A673 (cell line): ENCODE results near the gene CEP85. TPM values are rescaled to one million over a fixed set of nuclear protein-coding genes. Genes with fewer than 3 reads are reported as not detected.
A peak's percentile ranks its signal among the peaks of the same experiment; 100 is the strongest.

Source experiments
- BruUV-seq: library from RNA; stranded (reverse); fragments of 400-500 nt; replicated peaks from 2 replicates; lab custom pipeline; 2021; lab: Mats Ljungman, UMichigan
- CTCF ChIA-PET: fragments of 300-600 bp; sonication (Branson Sonifier 250); formaldehyde crosslinking; loops from one replicate; lab custom pipeline; 2022; ENCODE audit warnings: antibody characterized with exemption; lab: Charles Lee
- POLR2A ChIA-PET: fragments of 300-600 bp; sonication (Branson Sonifier 250); formaldehyde crosslinking; loops from one replicate; lab custom pipeline; 2022; ENCODE audit warnings: antibody characterized with exemption; ENCODE audit not compliant: low non-redundant PET; lab: Charles Lee
- DNase-seq: peaks from one replicate; pipeline ENCODE4 v3.0.0-alpha.2; 2015; ENCODE audit warnings: low spot score
- H3K27ac ChIP-seq: fragments of 200-600 bp; sonication (generic); 2 replicates; pipeline ENCODE4 v1.5.1; 2016; ENCODE audit warnings: mixed run types, low read depth, mild to moderate bottlenecking, mixed read lengths, antibody characterized with exemption, low read length; ENCODE audit not compliant: poor library complexity, severe bottlenecking
- H3K27me3 ChIP-seq: fragments of 200-600 bp; sonication (generic); replicated peaks from 2 replicates; pipeline ENCODE4 v1.6.1; 2017; ENCODE audit warnings: mixed run types, low read depth, mild to moderate bottlenecking, mixed read lengths, antibody characterized with exemption, low read length; ENCODE audit not compliant: insufficient read depth, poor library complexity
- H3K36me3 ChIP-seq: fragments of 200-600 bp; sonication (generic); 2 replicates; pipeline ENCODE4 v1.6.1; 2016; ENCODE audit warnings: mixed run types, mild to moderate bottlenecking, mixed read lengths, antibody characterized with exemption, low read length; ENCODE audit not compliant: insufficient read depth, poor library complexity, severe bottlenecking
- H3K4me1 ChIP-seq: fragments of 200-600 bp; sonication (generic); 2 replicates; pipeline ENCODE4 v1.6.1; 2017; ENCODE audit warnings: mixed run types, mild to moderate bottlenecking, mixed read lengths, antibody characterized with exemption, low read length; ENCODE audit not compliant: insufficient read depth, poor library complexity, severe bottlenecking
- H3K4me3 ChIP-seq: fragments of 200-600 bp; sonication (generic); 2 replicates; pipeline ENCODE4 v1.5.1; 2016; ENCODE audit warnings: low read depth, mixed run types, mild to moderate bottlenecking, mixed read lengths, low read length; ENCODE audit not compliant: poor library complexity, severe bottlenecking
- H3K9me3 ChIP-seq: fragments of 200-600 bp; sonication (generic); 2 replicates; pipeline ENCODE4 v1.6.1; 2016; ENCODE audit warnings: mixed run types, low read depth, mild to moderate bottlenecking, mixed read lengths, antibody characterized with exemption, low read length; ENCODE audit not compliant: poor library complexity, severe bottlenecking
- EZH2 ChIP-seq: fragments of 200-600 bp; sonication (generic); IDR thresholded peaks from 2 replicates; pipeline ENCODE4 v1.6.1; 2017; ENCODE audit warnings: borderline replicate concordance, low read depth, mild to moderate bottlenecking, mixed read lengths, antibody characterized with exemption, low read length; ENCODE audit not compliant: poor library complexity, severe bottlenecking
- intact Hi-C: fragments of 100-400 bp; cut with micrococcal nuclease; formaldehyde crosslinking; loops from one replicate; pipeline ENCODE4 v1.10.0; 2022; ENCODE audit not compliant: unreplicated experiment
- total RNA-seq: library from RNA; stranded (reverse); gene quantifications from 2 replicates; pipeline ENCODE4 v1.2.3, GENCODE V29; 2021
- TF ChIP-seq, protein P1 (sequence below): fragments of 300-800, 200-600 bp; sonication (generic); conservative IDR thresholded peaks from 2 replicates; pipeline ENCODE4 v1.5.1; 2017; ENCODE audit warnings: low read depth, mild to moderate bottlenecking, antibody characterized with exemption, low read length, moderate library complexity, mixed read lengths

Gene CEP85
- total RNA-seq, 1 experiment from 2014 or later: 51.3 TPM

DNA sequence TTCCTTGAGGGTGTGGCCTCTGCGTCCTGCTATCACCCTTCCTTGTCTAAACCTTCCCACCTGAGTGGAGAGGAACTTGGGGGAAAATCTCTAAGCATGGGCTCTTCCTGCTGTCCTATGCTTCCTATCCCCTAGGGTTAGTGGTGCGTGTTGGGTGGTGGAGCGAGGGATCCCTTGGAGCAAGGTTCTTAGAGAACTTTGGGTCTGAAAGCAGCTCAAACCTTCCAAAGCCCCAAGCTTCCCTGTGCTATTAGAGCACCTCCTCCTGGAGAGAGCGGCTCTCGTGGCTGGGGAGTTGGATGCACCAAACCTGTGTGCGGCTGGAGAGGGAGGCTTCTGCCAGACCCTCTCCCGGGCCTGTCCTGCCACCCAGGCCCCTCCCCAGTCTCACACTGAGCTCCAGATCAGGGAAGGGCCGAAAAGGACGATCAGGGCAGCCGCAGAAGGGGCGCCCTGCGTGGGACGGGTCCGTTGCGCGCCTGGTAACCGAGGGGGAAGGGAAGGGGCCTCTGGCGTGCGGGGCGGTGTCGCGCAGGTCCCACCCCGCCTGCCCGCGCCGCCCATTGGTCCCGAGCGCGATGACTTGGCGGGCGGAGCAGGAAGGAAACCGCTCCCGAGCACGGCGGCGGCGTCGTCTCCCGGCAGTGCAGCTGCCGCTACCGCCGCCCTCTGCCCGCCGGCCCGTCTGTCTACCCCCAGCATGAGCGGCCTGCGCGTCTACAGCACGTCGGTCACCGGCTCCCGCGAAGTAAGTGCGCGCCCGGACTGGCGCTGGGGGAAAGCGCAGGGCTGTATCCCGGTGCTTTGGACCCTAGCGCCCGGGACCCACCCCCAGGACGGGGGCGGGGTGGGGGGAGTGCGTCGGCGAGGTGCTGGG, 45.7 kb downstream of the CEP85 start, which contains the start of gene SH3BGRL3:
TSS of gene SH3BGRL3 (plus strand) at position 631 of the 877 bp plus-strand sequence. CDS start at position 701, 70 bp downstream.
- peaks cover 17% of the 10 kb centered on the region for H3K36me3 ChIP-seq
- peak within 1 kb of the TSS; percentile 71 for H3K27ac ChIP-seq
- ChIA-PET CTCF (interaction anchor here (0.5 to 1.4 kb wide), 6 partner anchors 19 to 170 kb away, joined by 3 to 6 read pairs (median 4); partner anchors contain the start of gene CEP85), POLR2A (interaction anchor here (0.6 kb wide), 1 partner anchor 111 kb away, joined by 9 read pairs; no protein-coding TSS in a partner anchor)
- H3K27me3 ChIP-seq: no peaks in the 10 kb centered on the region
- DNase-seq: peak; percentile 90
- BruUV-seq: no TSS peak
- TF ChIP-seq, protein P1, sequence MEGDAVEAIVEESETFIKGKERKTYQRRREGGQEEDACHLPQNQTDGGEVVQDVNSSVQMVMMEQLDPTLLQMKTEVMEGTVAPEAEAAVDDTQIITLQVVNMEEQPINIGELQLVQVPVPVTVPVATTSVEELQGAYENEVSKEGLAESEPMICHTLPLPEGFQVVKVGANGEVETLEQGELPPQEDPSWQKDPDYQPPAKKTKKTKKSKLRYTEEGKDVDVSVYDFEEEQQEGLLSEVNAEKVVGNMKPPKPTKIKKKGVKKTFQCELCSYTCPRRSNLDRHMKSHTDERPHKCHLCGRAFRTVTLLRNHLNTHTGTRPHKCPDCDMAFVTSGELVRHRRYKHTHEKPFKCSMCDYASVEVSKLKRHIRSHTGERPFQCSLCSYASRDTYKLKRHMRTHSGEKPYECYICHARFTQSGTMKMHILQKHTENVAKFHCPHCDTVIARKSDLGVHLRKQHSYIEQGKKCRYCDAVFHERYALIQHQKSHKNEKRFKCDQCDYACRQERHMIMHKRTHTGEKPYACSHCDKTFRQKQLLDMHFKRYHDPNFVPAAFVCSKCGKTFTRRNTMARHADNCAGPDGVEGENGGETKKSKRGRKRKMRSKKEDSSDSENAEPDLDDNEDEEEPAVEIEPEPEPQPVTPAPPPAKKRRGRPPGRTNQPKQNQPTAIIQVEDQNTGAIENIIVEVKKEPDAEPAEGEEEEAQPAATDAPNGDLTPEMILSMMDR: peak; percentile 77
- no peak for TF ChIP-seq EZH2
- peaks cover 57% of the 10 kb centered on the region for H3K4me1 ChIP-seq
- H3K9me3 ChIP-seq: no peaks in the 10 kb centered on the region
- intact Hi-C loops: loop anchor here (5.0 kb wide), 1 partner anchor 42 kb away; no protein-coding TSS in a partner anchor
- H3K4me3 ChIP-seq: peak within 1 kb of the TSS; percentile 72

DNA sequence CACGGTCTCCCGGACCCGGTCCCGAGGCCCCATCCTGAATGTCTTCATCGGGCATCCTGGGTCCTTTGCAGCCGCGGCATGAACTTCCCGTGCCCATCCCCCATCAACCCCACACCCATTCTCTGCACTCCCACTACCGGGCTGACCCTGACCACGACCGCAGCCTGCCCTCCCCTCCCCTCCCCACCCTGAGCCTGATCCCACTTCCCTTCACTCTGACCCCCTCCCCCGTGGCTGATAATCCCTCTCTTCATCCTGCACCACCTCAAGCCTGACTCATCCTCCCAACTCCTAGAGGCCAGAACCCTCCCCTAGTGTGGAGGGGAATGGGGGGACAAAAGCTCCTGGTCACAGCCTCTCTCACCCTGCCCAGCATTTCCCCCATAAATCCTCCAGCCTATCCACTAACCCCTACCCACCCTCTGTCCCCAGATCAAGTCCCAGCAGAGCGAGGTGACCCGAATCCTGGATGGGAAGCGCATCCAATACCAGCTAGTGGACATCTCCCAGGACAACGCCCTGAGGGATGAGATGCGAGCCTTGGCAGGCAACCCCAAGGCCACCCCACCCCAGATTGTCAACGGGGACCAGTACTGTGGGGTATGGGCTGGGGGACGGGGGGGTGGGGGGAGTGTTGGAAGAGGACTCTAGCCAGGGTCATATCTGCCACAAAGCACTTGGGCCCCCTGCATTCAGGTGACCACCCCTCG, 46.5 kb downstream of the CEP85 start:
- no peaks in the 10 kb centered on the region for H3K9me3 ChIP-seq
- intact Hi-C loops: no loop called here
- peak; percentile 27 for DNase-seq
- no TSS peak for BruUV-seq
- peak overlapping the region; percentile 71 for H3K27ac ChIP-seq
- TF ChIP-seq, protein P1: no peak
- no peak for TF ChIP-seq EZH2
- ChIA-PET POLR2A (no interaction called here), CTCF (interaction anchor here (0.6 to 1.4 kb wide), 3 partner anchors 46 to 112 kb away, joined by 3 to 6 read pairs (median 5); partner anchors contain the start of genes C1orf232 and CEP85)
- H3K4me1 ChIP-seq: peaks cover 56% of the 10 kb centered on the region
- H3K36me3 ChIP-seq: peaks cover 17% of the 10 kb centered on the region
- no peaks in the 10 kb centered on the region for H3K27me3 ChIP-seq
- peak overlapping the region; percentile 72 for H3K4me3 ChIP-seq

DNA sequence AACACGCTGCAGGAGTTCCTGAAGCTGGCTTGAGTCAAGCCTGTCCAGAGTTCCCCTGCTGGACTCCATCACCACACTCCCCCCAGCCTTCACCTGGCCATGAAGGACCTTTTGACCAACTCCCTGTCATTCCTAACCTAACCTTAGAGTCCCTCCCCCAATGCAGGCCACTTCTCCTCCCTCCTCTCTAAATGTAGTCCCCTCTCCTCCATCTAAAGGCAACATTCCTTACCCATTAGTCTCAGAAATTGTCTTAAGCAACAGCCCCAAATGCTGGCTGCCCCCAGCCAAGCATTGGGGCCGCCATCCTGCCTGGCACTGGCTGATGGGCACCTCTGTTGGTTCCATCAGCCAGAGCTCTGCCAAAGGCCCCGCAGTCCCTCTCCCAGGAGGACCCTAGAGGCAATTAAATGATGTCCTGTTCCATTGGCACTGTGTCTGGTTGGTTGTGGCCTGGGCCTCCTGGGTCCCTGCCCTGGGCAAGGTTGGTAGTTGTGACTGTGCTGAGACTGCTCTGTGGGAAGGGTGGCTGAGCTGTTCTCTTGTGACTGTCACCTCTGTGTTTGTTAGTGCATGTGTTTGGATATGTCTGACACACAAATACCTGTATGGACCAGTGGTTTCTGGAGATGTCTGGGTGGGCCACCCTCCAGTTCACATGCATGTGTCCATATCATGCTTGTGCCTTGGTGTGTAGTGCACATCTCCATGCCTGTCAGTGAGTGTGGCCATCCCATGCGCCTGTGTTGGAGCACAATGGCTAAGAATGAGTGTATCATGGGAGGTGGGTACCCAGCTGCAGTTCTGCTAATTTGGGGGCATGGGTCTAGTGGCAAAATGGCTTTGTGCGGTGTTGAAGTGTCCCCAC, 47.3 kb downstream of the CEP85 start:
- Histone ChIP-seq H3K27me3 (no peaks in the 10 kb centered on the region), H3K4me1 (peaks cover 48% of the 10 kb centered on the region), H3K4me3 (no peak overlapping the region), H3K36me3 (peaks cover 17% of the 10 kb centered on the region), H3K9me3 (no peaks in the 10 kb centered on the region), H3K27ac (peak overlapping the region; percentile 4)
- TF ChIP-seq EZH2: no peak
- TF ChIP-seq, protein P1: no peak
- ChIA-PET CTCF (no interaction called here), POLR2A (no interaction called here)
- intact Hi-C loops: no loop called here
- BruUV-seq: TSS peak; percentile 90
- DNase-seq: no peak
